NCI-H146 treated with DMSO at 0.1 percent for 48 hours (cell line): ENCODE data around the gene COL20A1.

Experiments
- DNase-seq: peaks from one replicate; lab custom pipeline; 2025; ENCODE audit not compliant: unreplicated experiment; lab: John Stamatoyannopoulos, UW

The COL20A1 gene

GRCh38 chr20:63346131-63347080 lies 53.4 kb downstream of the COL20A1 start:
- DNase-seq, result no peak

GRCh38 chr20:63347081-63347741 lies 54.2 kb downstream of the COL20A1 start:
- no peak for DNase-seq

GRCh38 chr20:63347950-63348827 lies 55.2 kb downstream of the COL20A1 start:
- DNase-seq, result no peak

GRCh38 chr20:63348828-63349515 lies 56.0 kb downstream of the COL20A1 start:
- no peak for DNase-seq

GRCh38 chr20:63349516-63349895 lies 56.5 kb downstream of the COL20A1 start:
- DNase-seq, result no peak

- DNase-seq, result no peak
Measured at GRCh38 chr20:63350196-63350595, 57.2 kb downstream of the COL20A1 start.

- DNase-seq, result no peak
Measured at GRCh38 chr20:63350597-63351325, 57.8 kb downstream of the COL20A1 start.

- no peak for DNase-seq
Measured at GRCh38 chr20:63351326-63351700, 58.3 kb downstream of the COL20A1 start.

- DNase-seq, result no peak
Measured at GRCh38 chr20:63351811-63352591, 59.0 kb downstream of the COL20A1 start.

GRCh38 chr20:63352811-63353221 lies 59.8 kb downstream of the COL20A1 start:
- no peak for DNase-seq

- DNase-seq, result no peak
Measured at GRCh38 chr20:63354636-63355350, 61.8 kb downstream of the COL20A1 start.

GRCh38 chr20:63355781-63356295 lies 62.9 kb downstream of the COL20A1 start:
- no peak for DNase-seq

- DNase-seq, result no peak
Measured at GRCh38 chr20:63356511-63356910, 63.5 kb downstream of the COL20A1 start.

- no peak for DNase-seq
Measured at GRCh38 chr20:63356931-63357879, 64.2 kb downstream of the COL20A1 start.

GRCh38 chr20:63357921-63358905 lies 65.2 kb downstream of the COL20A1 start:
- no peak for DNase-seq
